Astrocyte of the spinal cord (primary cell): Measurements from ENCODE around the gene CRIP2.

Experiments used
- DNase-seq: peaks from one replicate; pipeline ENCODE4 v3.0.0; 2011; ENCODE audit warnings: low read depth, low spot score
- H3K4me3 ChIP-seq: 2 replicates; pipeline ENCODE4 v1.5.1; 2011; ENCODE audit warnings: low read depth, mild to moderate bottlenecking, low read length, moderate library complexity
- in situ Hi-C: cut with HindIII; loops from 2 replicates; pipeline ENCODE4 v1.10.0; 2017; ENCODE audit warnings: low sequenced_read_pairs
- TF ChIP-seq, protein P1 (sequence below): IDR thresholded peaks from 2 replicates; pipeline ENCODE4 v1.5.1; 2012; ENCODE audit warnings: low read depth, mild to moderate bottlenecking, low read length, inconsistent platforms

The CRIP2 gene

DNA sequence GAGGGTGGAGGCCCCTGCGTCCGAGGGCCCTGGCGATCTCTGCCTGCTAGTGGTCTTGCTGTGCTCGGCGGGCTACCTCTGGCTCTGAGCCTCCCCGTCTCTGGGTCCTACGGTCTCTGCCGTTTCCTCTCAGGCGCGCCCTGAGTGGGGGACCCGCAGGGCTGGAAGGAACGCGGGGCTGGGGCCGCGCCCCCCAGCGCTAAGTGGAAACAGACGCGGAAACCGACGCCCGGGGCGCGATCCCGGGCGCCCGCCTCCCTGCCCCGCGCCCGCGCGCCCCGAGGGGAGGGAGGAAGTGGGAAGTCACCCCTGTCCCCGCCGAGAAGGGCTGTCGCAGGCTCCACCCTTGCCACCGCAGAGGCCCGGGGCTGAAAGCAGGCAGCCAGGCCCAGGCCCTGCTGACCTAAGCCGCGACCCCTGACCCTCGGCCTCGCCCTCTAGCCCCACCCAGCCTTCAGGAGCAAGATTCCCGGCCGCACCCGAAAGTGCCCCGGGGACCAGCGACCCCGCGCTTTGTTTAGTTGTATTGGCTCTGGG, 12.9 kb downstream of the CRIP2 start:
- in situ Hi-C loops, result no loop called here
- DNase-seq, result no peak
- H3K4me3 ChIP-seq, result no peak overlapping the region
- TF ChIP-seq, protein P1, sequence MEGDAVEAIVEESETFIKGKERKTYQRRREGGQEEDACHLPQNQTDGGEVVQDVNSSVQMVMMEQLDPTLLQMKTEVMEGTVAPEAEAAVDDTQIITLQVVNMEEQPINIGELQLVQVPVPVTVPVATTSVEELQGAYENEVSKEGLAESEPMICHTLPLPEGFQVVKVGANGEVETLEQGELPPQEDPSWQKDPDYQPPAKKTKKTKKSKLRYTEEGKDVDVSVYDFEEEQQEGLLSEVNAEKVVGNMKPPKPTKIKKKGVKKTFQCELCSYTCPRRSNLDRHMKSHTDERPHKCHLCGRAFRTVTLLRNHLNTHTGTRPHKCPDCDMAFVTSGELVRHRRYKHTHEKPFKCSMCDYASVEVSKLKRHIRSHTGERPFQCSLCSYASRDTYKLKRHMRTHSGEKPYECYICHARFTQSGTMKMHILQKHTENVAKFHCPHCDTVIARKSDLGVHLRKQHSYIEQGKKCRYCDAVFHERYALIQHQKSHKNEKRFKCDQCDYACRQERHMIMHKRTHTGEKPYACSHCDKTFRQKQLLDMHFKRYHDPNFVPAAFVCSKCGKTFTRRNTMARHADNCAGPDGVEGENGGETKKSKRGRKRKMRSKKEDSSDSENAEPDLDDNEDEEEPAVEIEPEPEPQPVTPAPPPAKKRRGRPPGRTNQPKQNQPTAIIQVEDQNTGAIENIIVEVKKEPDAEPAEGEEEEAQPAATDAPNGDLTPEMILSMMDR, result no peak

DNA sequence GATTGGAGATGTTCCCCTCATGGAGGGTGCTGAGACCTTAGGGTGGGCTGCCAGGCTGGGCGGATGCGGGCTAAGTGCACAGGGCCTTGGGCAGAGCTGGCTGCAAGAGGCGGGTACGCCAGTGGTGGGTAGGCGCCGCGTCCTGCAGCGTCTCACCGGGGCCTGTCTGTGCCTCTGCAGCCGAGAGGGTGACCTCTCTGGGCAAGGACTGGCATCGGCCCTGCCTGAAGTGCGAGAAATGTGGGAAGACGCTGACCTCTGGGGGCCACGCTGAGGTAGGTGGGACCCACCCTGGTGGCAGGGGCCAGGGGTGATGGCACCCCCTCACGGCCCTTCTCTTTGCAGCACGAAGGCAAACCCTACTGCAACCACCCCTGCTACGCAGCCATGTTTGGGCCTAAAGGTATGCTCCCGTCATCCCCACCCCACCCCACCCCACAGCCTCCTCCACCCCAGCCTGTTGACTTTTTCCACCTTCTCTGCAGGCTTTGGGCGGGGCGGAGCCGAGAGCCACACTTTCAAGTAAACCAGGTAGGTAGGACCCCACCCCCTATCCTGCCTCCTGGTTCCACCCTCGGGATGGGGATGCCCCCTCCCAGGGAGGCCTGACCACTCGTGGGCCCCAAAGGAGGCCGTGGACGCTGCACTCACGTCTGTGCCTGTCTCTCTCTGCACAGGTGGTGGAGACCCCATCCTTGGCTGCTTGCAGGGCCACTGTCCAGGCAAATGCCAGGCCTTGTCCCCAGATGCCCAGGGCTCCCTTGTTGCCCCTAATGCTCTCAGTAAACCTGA, 13.6 kb downstream of the CRIP2 start:
- in situ Hi-C loops, result no loop called here

DNA sequence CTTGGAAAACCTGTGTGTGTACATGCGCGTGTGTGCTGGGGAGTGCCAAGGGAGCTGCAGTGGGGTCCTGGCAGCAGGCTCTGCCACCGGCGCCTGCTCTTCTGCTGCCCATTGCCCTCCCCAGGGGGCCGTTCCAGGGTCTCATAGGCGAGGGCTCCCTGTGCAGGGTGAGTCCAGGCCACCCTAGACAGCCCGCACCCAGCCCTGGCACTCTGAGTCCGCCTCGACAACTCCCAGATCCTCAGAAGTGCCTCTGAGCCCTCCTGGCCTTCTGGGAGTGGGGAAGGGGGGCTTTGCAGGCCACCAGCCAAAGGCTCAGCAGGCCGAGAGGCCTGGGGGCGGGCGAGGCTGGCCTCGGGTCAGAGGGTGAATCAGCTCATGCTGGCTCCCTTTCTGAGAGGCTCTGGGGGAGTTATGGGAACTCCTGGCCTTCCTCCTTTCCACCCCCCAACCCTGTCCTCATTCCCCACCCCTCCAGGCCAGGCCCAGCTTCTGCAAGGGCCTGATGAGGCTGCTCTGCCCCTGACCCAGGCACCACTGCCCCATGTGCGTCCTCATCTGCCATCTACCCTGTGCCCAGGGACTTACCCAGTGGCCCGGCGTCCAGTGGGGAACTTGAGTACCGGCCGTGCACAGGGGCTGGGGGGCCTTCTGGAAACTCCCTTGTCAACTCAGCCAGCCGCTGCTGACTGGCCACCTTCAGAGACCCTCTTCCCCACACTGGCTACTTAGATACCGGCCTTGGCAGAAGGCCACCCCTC, 14.3 kb downstream of the CRIP2 start:
- TF ChIP-seq, protein P1, result no peak
- in situ Hi-C loops, result no loop called here
- no peak for DNase-seq
- no peak overlapping the region for H3K4me3 ChIP-seq

More for the DNA sequence above, 13.6 kb downstream of the CRIP2 start:
- TF ChIP-seq, protein P1, result no peak
- DNase-seq, result no peak
- no peak overlapping the region for H3K4me3 ChIP-seq

DNA sequence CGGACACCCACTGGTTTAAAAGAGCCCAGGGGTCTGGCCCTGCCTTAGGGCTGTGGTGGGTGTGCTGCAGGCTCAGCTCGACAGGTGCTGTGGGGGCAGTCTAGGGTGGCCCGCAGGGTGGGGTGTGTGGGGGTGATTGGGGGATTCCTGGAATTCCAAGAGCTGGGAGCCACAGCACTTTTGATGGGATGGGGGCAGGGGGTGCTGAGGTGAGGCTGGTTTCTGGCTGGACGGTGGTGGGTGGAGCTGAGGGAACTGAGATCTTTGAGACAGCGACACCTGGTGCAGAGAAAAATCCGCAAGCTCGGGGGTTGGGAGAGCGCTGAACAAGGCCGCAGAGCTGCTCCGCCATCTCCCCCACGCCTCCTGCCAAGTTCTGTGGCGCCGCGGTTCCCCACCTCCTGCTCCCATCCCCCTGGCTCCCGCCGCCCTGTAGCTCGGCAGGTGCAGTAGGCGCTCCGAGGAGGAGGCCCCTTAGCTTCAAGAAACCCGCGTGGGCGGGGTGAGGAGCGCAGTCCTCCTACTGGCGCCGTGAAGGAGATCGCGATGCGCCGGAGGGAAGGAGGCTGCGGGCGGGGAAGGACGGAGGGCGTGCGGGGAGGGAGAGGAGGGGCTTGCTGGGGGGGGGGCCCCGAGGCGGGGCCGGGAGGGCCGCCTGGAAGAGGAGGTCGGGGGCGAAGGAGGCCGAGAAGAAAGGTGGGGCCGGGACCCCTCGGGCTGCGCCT, 15.1 kb downstream of the CRIP2 start:
- in situ Hi-C loops, result no loop called here
- H3K4me3 ChIP-seq, result peak overlapping the region; percentile 59
- DNase-seq, result peak; percentile 86
- TF ChIP-seq, protein P1, result peak; percentile 78

DNA sequence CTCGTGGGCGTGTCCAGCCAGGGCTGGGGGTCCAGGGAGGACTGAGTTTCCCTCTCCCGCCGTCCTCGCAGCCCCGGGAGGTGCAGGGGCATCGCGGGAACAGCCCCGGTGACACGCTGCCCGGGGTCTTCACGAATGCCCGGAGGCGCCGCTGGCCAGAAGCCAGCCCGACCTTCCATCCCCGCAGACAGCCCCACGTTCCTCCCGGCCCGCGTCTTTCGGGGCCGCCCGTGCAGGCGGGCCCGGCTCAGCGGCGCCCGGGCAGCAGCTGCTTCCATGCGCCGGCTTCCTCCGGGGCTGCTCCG, 15.6 kb downstream of the CRIP2 start:
- no peak for DNase-seq
- peak overlapping the region; percentile 59 for H3K4me3 ChIP-seq
- in situ Hi-C loops, result no loop called here
- TF ChIP-seq, protein P1, result no peak
